IPS-18a (cell line): ENCODE data around the gene MAD1L1.

Experiments
- H3K27ac ChIP-seq: one replicate; pipeline ENCODE4 v1.5.1; 2013; ENCODE audit warnings: low read length
- H3K27me3 ChIP-seq: one replicate; pipeline ENCODE4 v1.6.1; 2013; ENCODE audit warnings: mild to moderate bottlenecking, low read length; ENCODE audit not compliant: control insufficient read depth, insufficient read depth
- H3K36me3 ChIP-seq: one replicate; pipeline ENCODE4 v1.6.1; 2013; ENCODE audit warnings: low read depth, low read length; ENCODE audit not compliant: control insufficient read depth
- H3K4me1 ChIP-seq: one replicate; pipeline ENCODE4 v1.6.1; 2013; ENCODE audit warnings: low read depth, low read length; ENCODE audit not compliant: control insufficient read depth
- H3K4me3 ChIP-seq: one replicate; pipeline ENCODE4 v1.5.1; 2013; ENCODE audit warnings: low read length
- H3K9ac ChIP-seq: one replicate; pipeline ENCODE4 v1.6.1; 2013; ENCODE audit warnings: mild to moderate bottlenecking, low read length, moderate library complexity
- H3K9me3 ChIP-seq: one replicate; pipeline ENCODE4 v1.6.1; 2013; ENCODE audit warnings: low read depth, low read length; ENCODE audit not compliant: control insufficient read depth

The MAD1L1 gene

DNA sequence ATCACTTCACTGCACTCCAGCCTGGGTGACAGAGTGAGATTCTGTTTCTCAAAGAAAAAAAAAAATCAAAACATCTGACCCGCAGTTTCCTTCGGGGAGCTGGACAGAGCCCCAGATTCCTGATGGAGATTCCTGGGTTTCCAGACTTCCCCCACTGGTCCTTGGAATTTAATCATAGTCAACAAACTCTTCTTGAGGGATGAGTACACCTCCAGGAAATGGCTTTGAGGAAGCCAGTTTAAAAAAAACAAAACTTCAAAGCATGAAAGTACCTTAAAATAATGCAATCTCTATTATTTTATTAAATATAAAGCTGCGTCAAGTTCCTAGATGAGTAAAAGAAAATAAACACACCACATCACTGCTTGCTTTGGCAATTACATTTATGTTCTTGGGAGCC, 1.2 kb upstream of the MAD1L1 start:
- H3K27me3 ChIP-seq = no peaks in the 10 kb centered on the region
- H3K9me3 ChIP-seq = no peaks in the 10 kb centered on the region
- H3K9ac ChIP-seq = no peak overlapping the region
- H3K36me3 ChIP-seq = peaks cover 45% of the 10 kb centered on the region
- no peaks in the 10 kb centered on the region for H3K4me1 ChIP-seq
- no peak overlapping the region for H3K4me3 ChIP-seq
- no peak overlapping the region for H3K27ac ChIP-seq

GRCh38 chr7:2231992-2232765, 566 bp downstream of the MAD1L1 start:
- no peak overlapping the region for H3K27ac ChIP-seq
- H3K4me1 ChIP-seq = no peaks in the 10 kb centered on the region
- H3K4me3 ChIP-seq = peak overlapping the region; percentile 86
- H3K9ac ChIP-seq = peak overlapping the region; percentile 81
- H3K36me3 ChIP-seq = peaks cover 38% of the 10 kb centered on the region
- no peaks in the 10 kb centered on the region for H3K27me3 ChIP-seq
- H3K9me3 ChIP-seq = no peaks in the 10 kb centered on the region

DNA sequence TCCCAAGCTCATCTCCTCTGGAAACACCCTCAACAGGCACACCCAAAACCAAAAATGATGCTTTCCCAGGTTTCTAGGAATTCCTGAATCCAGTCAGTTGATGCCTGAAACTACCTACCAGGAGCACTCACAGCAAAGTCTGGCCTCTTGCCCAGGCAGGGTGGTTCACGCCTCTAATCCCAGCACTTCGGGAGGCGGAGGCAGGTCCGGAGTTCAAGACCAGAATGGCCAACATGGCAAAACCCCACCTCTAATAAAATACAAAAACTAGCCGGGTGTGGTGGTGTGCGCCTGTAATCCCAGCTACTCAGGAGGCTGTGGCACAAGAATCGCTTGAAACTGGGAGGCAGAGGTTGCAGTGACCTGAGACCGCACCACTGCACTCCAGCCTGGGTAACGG, 1.9 kb downstream of the MAD1L1 start:
- no peaks in the 10 kb centered on the region for H3K27me3 ChIP-seq
- H3K4me3 ChIP-seq = no peak overlapping the region
- no peaks in the 10 kb centered on the region for H3K9me3 ChIP-seq
- H3K4me1 ChIP-seq = no peaks in the 10 kb centered on the region
- H3K27ac ChIP-seq = no peak overlapping the region
- H3K36me3 ChIP-seq = peaks cover 38% of the 10 kb centered on the region
- H3K9ac ChIP-seq = no peak overlapping the region

DNA sequence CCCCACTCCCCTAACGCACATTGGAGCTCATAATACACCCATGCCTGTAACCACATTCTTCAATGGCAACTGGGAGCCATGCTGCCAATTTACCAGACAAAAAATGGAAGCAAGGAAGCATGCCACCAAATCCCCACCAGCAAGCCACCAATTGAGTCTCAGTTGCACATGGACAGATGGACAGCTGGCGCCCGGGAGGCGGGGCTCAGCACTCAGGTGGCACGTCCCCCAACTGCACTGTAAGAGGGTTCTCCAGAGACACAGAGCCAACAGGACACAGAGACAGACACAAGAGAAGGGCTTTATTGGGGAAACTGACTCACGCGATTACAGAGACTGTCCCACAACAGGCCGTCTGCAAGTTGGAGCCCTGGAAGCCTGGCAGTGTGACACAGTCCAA, 2.5 kb downstream of the MAD1L1 start:
- Histone ChIP-seq H3K4me3 (no peak overlapping the region), H3K4me1 (no peaks in the 10 kb centered on the region), H3K9me3 (no peaks in the 10 kb centered on the region), H3K9ac (no peak overlapping the region), H3K27me3 (no peaks in the 10 kb centered on the region), H3K36me3 (peaks cover 37% of the 10 kb centered on the region), H3K27ac (no peak overlapping the region)

DNA sequence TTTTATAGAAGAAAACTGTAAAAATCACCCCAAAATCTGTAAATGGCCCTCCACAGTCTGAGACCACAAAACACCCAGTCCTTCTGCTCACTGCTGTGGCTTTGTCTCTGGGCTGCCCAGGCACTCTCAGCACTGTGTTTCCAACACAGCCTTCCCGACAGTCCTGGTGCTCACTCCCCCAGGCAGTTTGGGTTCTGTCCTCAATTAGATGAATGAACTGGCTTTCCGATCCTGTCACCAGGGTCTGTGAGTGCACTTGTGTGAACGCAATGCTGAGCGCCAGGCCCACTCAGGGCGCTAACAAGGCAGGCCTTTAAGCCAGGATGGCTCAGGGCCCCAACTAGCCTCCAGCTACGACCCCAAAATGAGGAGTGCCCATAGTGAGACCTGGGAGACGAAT, 3.3 kb downstream of the MAD1L1 start:
- Histone ChIP-seq H3K4me1 (no peaks in the 10 kb centered on the region), H3K9ac (no peak overlapping the region), H3K9me3 (no peaks in the 10 kb centered on the region), H3K27ac (no peak overlapping the region), H3K4me3 (no peak overlapping the region), H3K36me3 (peaks cover 37% of the 10 kb centered on the region), H3K27me3 (no peaks in the 10 kb centered on the region)

GRCh38 chr7:2228921-2229320, 3.8 kb downstream of the MAD1L1 start:
- no peaks in the 10 kb centered on the region for H3K9me3 ChIP-seq
- H3K4me3 ChIP-seq = no peak overlapping the region
- H3K36me3 ChIP-seq = peaks cover 38% of the 10 kb centered on the region
- no peaks in the 10 kb centered on the region for H3K27me3 ChIP-seq
- H3K4me1 ChIP-seq = no peaks in the 10 kb centered on the region
- no peak overlapping the region for H3K9ac ChIP-seq
- H3K27ac ChIP-seq = no peak overlapping the region

DNA sequence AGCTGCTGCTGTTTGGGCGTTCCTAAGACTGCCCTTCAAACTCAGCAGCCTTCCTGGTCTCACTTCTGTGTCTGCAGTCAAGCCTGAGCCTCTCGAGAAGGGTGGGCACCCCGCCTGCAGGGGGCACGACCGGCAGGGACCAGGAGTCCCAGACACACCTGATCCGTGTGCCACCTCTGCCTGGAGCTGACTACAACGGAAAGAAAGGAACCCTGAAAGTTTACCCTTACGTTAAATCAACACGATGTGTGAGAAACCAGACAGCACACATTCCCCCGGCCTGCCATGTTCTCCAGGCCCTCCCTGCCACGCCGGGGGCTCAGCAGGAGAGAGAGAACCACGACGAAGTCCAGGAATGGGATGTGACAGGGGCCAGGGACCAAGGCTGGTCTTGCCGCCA, 5.0 kb downstream of the MAD1L1 start:
- Histone ChIP-seq H3K27ac (no peak overlapping the region), H3K27me3 (no peaks in the 10 kb centered on the region), H3K9me3 (no peaks in the 10 kb centered on the region), H3K4me1 (no peaks in the 10 kb centered on the region), H3K4me3 (no peak overlapping the region), H3K36me3 (peaks cover 41% of the 10 kb centered on the region), H3K9ac (no peak overlapping the region)

- Histone ChIP-seq H3K9ac (no peak overlapping the region), H3K27me3 (no peaks in the 10 kb centered on the region), H3K9me3 (no peaks in the 10 kb centered on the region), H3K4me1 (no peaks in the 10 kb centered on the region), H3K27ac (no peak overlapping the region), H3K36me3 (peaks cover 49% of the 10 kb centered on the region), H3K4me3 (no peak overlapping the region)
Observed at GRCh38 chr7:2225830-2226229, 6.9 kb downstream of the MAD1L1 start.

DNA sequence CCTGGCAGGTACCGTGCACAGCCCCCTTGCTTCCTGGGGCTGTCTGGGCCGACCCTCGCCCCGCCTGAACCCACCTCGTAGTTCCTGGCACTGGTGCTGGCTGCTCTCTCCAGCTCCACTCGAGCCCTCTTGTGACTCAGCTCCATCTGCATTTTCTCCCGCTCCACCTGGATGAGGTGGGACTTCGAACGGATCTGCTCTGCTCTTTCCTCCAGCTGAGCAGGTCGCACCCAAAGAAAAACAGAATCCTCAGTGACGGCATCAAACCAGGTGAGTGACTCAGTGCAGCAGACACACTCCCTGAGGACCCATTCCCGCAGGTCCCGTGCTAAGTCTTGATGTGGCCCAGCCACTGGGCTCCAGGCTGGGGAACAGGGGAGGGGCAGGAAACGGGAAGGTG, 7.4 kb downstream of the MAD1L1 start:
- H3K36me3 ChIP-seq = peaks cover 49% of the 10 kb centered on the region
- no peak overlapping the region for H3K4me3 ChIP-seq
- no peaks in the 10 kb centered on the region for H3K9me3 ChIP-seq
- H3K27me3 ChIP-seq = no peaks in the 10 kb centered on the region
- no peak overlapping the region for H3K27ac ChIP-seq
- H3K9ac ChIP-seq = no peak overlapping the region
- H3K4me1 ChIP-seq = no peaks in the 10 kb centered on the region

DNA sequence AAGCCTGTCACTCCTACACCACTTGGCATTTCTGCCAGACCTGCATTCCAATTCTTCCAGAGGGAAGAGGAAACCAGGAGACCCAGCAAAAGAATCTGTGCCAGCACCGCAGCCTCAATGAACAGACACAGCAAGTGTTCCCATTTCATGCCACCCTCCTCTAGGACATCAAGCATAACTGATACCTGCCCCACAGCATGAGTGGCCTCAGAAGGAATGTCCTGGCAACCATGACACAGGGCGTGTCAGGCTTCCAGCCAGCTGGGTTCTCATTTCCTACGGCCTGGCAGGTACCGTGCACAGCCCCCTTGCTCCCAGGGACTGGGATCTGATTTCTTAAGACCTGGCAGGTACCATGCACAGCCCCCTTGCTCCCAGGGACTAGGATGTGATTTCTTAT, 7.8 kb downstream of the MAD1L1 start:
- Histone ChIP-seq H3K9me3 (no peaks in the 10 kb centered on the region), H3K36me3 (peaks cover 47% of the 10 kb centered on the region), H3K27ac (no peak overlapping the region), H3K27me3 (no peaks in the 10 kb centered on the region), H3K4me3 (no peak overlapping the region), H3K4me1 (no peaks in the 10 kb centered on the region), H3K9ac (no peak overlapping the region)

- peaks cover 43% of the 10 kb centered on the region for H3K36me3 ChIP-seq
- H3K4me3 ChIP-seq = no peak overlapping the region
- no peak overlapping the region for H3K27ac ChIP-seq
- no peaks in the 10 kb centered on the region for H3K27me3 ChIP-seq
- no peaks in the 10 kb centered on the region for H3K4me1 ChIP-seq
- no peaks in the 10 kb centered on the region for H3K9me3 ChIP-seq
- H3K9ac ChIP-seq = no peak overlapping the region
Observed at GRCh38 chr7:2224491-2224928, 8.2 kb downstream of the MAD1L1 start.

DNA sequence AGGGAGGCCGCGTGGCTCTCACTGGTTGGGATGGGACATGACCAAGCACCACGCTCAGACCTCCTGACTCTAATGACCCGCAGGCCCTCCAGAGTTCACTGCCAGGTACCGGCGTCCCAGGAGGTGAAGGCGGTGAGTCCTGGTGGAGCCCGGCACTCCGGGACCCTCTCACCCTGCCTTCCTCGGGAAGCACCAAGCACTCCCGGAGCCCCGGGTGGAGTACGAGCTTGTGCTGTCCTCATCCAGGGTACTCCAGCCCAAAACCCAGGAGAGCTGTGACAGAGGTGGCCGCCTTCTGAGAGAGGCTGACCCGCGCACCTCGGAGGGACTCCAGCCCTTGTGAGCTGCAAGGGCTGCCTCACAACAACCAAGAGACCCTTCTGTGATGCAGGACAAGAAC, 9.4 kb downstream of the MAD1L1 start:
- peaks cover 41% of the 10 kb centered on the region for H3K36me3 ChIP-seq
- H3K9ac ChIP-seq = no peak overlapping the region
- no peaks in the 10 kb centered on the region for H3K9me3 ChIP-seq
- H3K4me3 ChIP-seq = no peak overlapping the region
- H3K27me3 ChIP-seq = no peaks in the 10 kb centered on the region
- no peaks in the 10 kb centered on the region for H3K4me1 ChIP-seq
- H3K27ac ChIP-seq = no peak overlapping the region
